B cell (primary cell): ENCODE results near the gene MYRFL.

Experiments used
- EZH2 ChIP-seq: IDR thresholded peaks from 2 replicates; pipeline ENCODE4 v1.6.1; 2012; ENCODE audit warnings: borderline replicate concordance, low read depth, mild to moderate bottlenecking, moderate library complexity, low read length; ENCODE audit not compliant: insufficient read depth, poor library complexity, severe bottlenecking
- TF ChIP-seq, protein P1 (sequence below): fragments of 200-600 bp; IDR thresholded peaks from one replicate; pipeline ENCODE4 v1.8.0; 2022; ENCODE audit warnings: antibody characterized with exemption, mild to moderate bottlenecking

- TF ChIP-seq, protein P1, sequence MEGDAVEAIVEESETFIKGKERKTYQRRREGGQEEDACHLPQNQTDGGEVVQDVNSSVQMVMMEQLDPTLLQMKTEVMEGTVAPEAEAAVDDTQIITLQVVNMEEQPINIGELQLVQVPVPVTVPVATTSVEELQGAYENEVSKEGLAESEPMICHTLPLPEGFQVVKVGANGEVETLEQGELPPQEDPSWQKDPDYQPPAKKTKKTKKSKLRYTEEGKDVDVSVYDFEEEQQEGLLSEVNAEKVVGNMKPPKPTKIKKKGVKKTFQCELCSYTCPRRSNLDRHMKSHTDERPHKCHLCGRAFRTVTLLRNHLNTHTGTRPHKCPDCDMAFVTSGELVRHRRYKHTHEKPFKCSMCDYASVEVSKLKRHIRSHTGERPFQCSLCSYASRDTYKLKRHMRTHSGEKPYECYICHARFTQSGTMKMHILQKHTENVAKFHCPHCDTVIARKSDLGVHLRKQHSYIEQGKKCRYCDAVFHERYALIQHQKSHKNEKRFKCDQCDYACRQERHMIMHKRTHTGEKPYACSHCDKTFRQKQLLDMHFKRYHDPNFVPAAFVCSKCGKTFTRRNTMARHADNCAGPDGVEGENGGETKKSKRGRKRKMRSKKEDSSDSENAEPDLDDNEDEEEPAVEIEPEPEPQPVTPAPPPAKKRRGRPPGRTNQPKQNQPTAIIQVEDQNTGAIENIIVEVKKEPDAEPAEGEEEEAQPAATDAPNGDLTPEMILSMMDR, result no peak
- TF ChIP-seq EZH2, result no peak
These were observed 122.9 kb downstream of the MYRFL start for GRCh38 chr12:69947897-69948296.
